HG03175 (cell line): ENCODE data around the gene UBALD2.

ENCODE experiments used
- ATAC-seq: cut with Tn5 transposase; IDR thresholded peaks from one replicate; pipeline ENCODE4 v1.9.1; 2021; ENCODE audit warnings: mild to moderate bottlenecking, moderate library complexity; ENCODE audit not compliant: unreplicated experiment

UBALD2 gene

DNA sequence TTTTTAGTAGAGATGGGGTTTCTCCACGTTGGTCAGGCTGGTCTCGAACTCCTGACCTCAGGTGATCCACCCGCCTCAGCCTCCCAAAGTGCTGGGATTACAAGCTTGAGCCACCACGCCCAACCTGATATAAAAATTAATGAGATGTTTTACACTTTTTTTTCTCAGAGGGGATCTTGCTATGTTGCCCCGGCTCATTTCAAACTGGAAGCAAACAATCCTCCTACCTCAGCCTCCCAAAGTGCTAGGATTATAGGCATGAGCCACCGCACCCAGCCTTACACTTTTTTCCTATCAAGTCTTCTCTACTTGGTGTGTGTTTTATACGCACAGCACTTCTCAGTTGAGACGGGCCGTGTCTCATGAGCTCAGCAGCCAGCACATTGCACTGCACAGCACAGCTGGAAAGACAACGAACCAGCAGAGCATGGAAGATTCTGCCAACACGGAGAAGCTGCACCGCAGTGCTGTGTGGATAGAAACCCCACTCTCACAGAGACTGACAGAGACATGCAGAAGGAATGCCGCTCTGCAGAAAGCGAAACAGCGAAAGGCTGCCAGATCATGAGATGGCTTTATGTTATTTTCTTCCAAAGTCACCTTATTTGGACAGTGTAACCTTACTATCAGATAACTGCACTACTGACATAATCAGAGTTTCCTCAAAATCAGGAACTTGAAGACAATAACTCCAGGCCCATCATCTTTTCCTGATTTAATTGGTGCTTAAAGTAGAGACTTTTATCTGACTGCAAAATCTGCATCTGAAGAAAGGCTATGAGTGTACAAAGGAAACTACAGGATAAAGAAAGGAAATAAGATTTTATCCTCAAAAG is 49.5 kb downstream of the UBALD2 start:
- no peak for ATAC-seq

DNA sequence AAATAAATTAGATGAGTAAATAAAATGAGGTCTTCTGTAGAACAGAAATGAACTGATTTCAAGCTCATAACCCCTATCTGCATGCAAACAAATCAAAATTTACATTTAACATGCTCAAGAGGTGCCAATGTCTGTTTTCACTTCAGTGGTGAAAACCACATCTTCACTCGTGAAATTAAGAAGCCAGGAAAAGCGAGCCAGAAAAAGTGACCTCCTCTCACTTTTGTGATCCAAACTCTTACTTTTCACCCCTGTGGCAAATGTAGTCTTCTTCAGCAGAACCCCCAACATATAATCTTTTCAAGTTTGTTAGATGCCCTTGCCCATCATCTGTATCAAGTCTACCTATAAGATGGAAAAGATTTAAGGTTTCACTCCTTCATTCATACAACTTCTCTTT is 52.4 kb downstream of the UBALD2 start:
- no peak for ATAC-seq

DNA sequence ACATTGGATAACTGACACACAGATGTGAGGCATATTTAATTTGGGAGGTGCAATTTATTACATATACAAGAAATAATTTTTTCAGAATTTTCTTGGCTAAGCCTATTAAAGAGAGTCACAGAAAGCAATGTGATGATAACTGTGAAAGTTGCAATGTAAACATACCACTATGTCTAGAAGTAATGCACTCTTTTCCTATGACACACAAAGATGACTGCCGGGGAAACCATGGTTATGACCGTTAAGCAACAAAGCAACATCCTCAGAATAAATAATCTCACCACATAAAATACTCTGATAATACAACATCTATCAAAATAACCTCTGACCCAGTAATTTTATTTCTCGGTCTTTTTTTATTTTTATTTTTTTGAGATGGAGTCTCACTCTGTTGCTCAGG is 53.4 kb downstream of the UBALD2 start:
- no peak for ATAC-seq
